ENCODE measurements around the gene TNNT1. TPM values are rescaled to one million over a fixed set of nuclear protein-coding genes. Genes with fewer than 3 reads are reported as not detected.

TNNT1 gene, protein sequence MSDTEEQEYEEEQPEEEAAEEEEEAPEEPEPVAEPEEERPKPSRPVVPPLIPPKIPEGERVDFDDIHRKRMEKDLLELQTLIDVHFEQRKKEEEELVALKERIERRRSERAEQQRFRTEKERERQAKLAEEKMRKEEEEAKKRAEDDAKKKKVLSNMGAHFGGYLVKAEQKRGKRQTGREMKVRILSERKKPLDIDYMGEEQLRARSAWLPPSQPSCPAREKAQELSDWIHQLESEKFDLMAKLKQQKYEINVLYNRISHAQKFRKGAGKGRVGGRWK
- under 1 TPM in 1 of 2 experiments, not detected in 1; 0.32 TPM for total RNA-seq

GRCh38 chr19:55149078-55150003 is at the start of gene TNNT1:
TSS of gene TNNT1 (minus strand) at chr19:55149206. CDS start at chr19:55147157, 2,049 bp downstream.
- Mint-ChIP-seq H3K4me1 (peaks cover 21% of the 10 kb centered on the region), H3K36me3 (ENCODE audit: low read depth) (peaks cover 5% of the 10 kb centered on the region), H3K27ac (no peak within 1 kb of the TSS), H3K4me3 (no peak within 1 kb of the TSS), H3K27me3 (peaks cover 18% of the 10 kb centered on the region), H3K9me3 (peaks cover 11% of the 10 kb centered on the region)
- POLR2A ChIA-PET, result interaction anchor here (0.6 kb wide), 1 partner anchor 28 kb away, joined by 6 read pairs; no protein-coding TSS in a partner anchor
- no peak for DNase-seq
- CTCF ChIA-PET, result no interaction called here

GRCh38 chr19:55198651-55199050 is 49.6 kb upstream of the TNNT1 start:
- no peaks in the 10 kb centered on the region for H3K4me1 Mint-ChIP-seq
- H3K36me3 Mint-ChIP-seq (ENCODE audit: low read depth), result no peaks in the 10 kb centered on the region
- no peak overlapping the region for H3K4me3 Mint-ChIP-seq
- peaks cover 6% of the 10 kb centered on the region for H3K27me3 Mint-ChIP-seq
- CTCF ChIA-PET, result interaction anchor here (0.6 to 2.6 kb wide), 2 partner anchors 17 to 305 kb away, joined by 3 to 5 read pairs; no protein-coding TSS in a partner anchor
- no peaks in the 10 kb centered on the region for H3K9me3 Mint-ChIP-seq
- no peak overlapping the region for H3K27ac Mint-ChIP-seq
- POLR2A ChIA-PET, result no interaction called here
- DNase-seq, result no peak

GRCh38 chr19:55197528-55197927 is 48.5 kb upstream of the TNNT1 start:
- ChIA-PET CTCF (interaction anchor here (1.6 to 2.6 kb wide), 2 partner anchors 37 to 306 kb away, joined by 5 to 7 read pairs; no protein-coding TSS in a partner anchor), POLR2A (no interaction called here)
- Mint-ChIP-seq H3K27ac (no peak overlapping the region), H3K4me3 (no peak overlapping the region), H3K27me3 (peaks cover 6% of the 10 kb centered on the region), H3K4me1 (no peaks in the 10 kb centered on the region), H3K36me3 (ENCODE audit: low read depth) (no peaks in the 10 kb centered on the region), H3K9me3 (no peaks in the 10 kb centered on the region)
- DNase-seq, result no peak

- peaks cover 4% of the 10 kb centered on the region for H3K27me3 Mint-ChIP-seq
- no peaks in the 10 kb centered on the region for H3K9me3 Mint-ChIP-seq
- no peak overlapping the region for H3K27ac Mint-ChIP-seq
- H3K4me3 Mint-ChIP-seq, result no peak overlapping the region
- DNase-seq, result no peak
- H3K4me1 Mint-ChIP-seq, result no peaks in the 10 kb centered on the region
- POLR2A ChIA-PET, result no interaction called here
- CTCF ChIA-PET, result interaction anchor here (1.6 kb wide), 1 partner anchor 36 kb away, joined by 7 read pairs; no protein-coding TSS in a partner anchor
- no peaks in the 10 kb centered on the region for H3K36me3 Mint-ChIP-seq (ENCODE audit: low read depth)
Measured at GRCh38 chr19:55196803-55197202, 47.8 kb upstream of the TNNT1 start.

- POLR2A ChIA-PET, result no interaction called here
- Mint-ChIP-seq H3K4me1 (peaks cover 9% of the 10 kb centered on the region), H3K4me3 (no peak overlapping the region), H3K9me3 (no peaks in the 10 kb centered on the region), H3K27ac (no peak overlapping the region), H3K36me3 (ENCODE audit: low read depth) (no peaks in the 10 kb centered on the region), H3K27me3 (no peaks in the 10 kb centered on the region)
- CTCF ChIA-PET, result no interaction called here
- no peak for DNase-seq
Measured at GRCh38 chr19:55193481-55193880, 44.5 kb upstream of the TNNT1 start.

GRCh38 chr19:55189403-55189835 is 40.4 kb upstream of the TNNT1 start:
- Mint-ChIP-seq H3K36me3 (ENCODE audit: low read depth) (no peaks in the 10 kb centered on the region), H3K4me3 (no peak overlapping the region), H3K4me1 (peaks cover 19% of the 10 kb centered on the region), H3K27me3 (peaks cover 1% of the 10 kb centered on the region), H3K9me3 (no peaks in the 10 kb centered on the region), H3K27ac (peak overlapping the region; percentile 52)
- CTCF ChIA-PET, result interaction anchor here (1.2 kb wide), 1 partner anchor 112 kb away, joined by 4 read pairs; no protein-coding TSS in a partner anchor
- POLR2A ChIA-PET, result no interaction called here
- no peak for DNase-seq

- DNase-seq, result no peak
- CTCF ChIA-PET, result interaction anchor here (1.2 kb wide), 1 partner anchor 113 kb away, joined by 4 read pairs; no protein-coding TSS in a partner anchor
- peak overlapping the region; percentile 81 for H3K27ac Mint-ChIP-seq
- H3K27me3 Mint-ChIP-seq, result peaks cover 1% of the 10 kb centered on the region
- peak overlapping the region; percentile 50 for H3K4me3 Mint-ChIP-seq
- no peaks in the 10 kb centered on the region for H3K9me3 Mint-ChIP-seq
- POLR2A ChIA-PET, result no interaction called here
- H3K4me1 Mint-ChIP-seq, result peaks cover 21% of the 10 kb centered on the region
- no peaks in the 10 kb centered on the region for H3K36me3 Mint-ChIP-seq (ENCODE audit: low read depth)
Measured at GRCh38 chr19:55188625-55189024, 39.6 kb upstream of the TNNT1 start.

DNA sequence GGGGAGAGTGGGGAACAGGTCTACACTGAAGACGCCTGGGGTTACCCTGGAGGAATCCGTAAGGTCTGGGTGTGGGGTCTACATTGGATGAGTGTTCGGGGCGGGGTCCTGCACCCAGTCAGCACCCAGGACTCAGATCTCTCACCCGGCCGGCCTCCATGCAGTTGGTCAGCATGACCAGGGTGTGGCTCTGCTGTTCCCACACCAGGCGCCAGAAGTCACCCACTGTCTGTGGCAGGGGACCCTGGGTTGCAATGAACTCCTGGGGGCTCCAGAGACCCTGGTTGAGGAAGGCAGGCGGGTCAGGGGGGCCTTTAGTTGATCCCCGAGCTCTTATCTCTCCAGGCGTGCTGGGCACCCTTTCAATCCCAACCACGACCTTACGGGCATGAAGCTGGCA is 37.1 kb upstream of the TNNT1 start:
- CTCF ChIA-PET, result interaction anchor here (0.6 kb wide), 1 partner anchor 67 kb away, joined by 5 read pairs; no protein-coding TSS in a partner anchor
- Mint-ChIP-seq H3K36me3 (ENCODE audit: low read depth) (no peaks in the 10 kb centered on the region), H3K4me1 (peaks cover 21% of the 10 kb centered on the region)

GRCh38 chr19:55181740-55182139 is 32.7 kb upstream of the TNNT1 start:
- CTCF ChIA-PET, result interaction anchor here (0.6 to 1.9 kb wide), 3 partner anchors 15 to 21 kb away, joined by 3 to 7 read pairs (median 3); partner anchors contain the start of gene DNAAF3
- no peak overlapping the region for H3K27ac Mint-ChIP-seq
- H3K27me3 Mint-ChIP-seq, result peaks cover 37% of the 10 kb centered on the region
- DNase-seq, result no peak
- H3K9me3 Mint-ChIP-seq, result peaks cover 3% of the 10 kb centered on the region
- H3K36me3 Mint-ChIP-seq (ENCODE audit: low read depth), result no peaks in the 10 kb centered on the region
- peaks cover 29% of the 10 kb centered on the region for H3K4me1 Mint-ChIP-seq
- POLR2A ChIA-PET, result no interaction called here
- no peak overlapping the region for H3K4me3 Mint-ChIP-seq

More for the DNA sequence above, 37.1 kb upstream of the TNNT1 start:
- Mint-ChIP-seq H3K27ac (no peak overlapping the region), H3K27me3 (peaks cover 11% of the 10 kb centered on the region), H3K4me3 (no peak overlapping the region), H3K9me3 (no peaks in the 10 kb centered on the region)
- no peak for DNase-seq
- POLR2A ChIA-PET, result no interaction called here

DNA sequence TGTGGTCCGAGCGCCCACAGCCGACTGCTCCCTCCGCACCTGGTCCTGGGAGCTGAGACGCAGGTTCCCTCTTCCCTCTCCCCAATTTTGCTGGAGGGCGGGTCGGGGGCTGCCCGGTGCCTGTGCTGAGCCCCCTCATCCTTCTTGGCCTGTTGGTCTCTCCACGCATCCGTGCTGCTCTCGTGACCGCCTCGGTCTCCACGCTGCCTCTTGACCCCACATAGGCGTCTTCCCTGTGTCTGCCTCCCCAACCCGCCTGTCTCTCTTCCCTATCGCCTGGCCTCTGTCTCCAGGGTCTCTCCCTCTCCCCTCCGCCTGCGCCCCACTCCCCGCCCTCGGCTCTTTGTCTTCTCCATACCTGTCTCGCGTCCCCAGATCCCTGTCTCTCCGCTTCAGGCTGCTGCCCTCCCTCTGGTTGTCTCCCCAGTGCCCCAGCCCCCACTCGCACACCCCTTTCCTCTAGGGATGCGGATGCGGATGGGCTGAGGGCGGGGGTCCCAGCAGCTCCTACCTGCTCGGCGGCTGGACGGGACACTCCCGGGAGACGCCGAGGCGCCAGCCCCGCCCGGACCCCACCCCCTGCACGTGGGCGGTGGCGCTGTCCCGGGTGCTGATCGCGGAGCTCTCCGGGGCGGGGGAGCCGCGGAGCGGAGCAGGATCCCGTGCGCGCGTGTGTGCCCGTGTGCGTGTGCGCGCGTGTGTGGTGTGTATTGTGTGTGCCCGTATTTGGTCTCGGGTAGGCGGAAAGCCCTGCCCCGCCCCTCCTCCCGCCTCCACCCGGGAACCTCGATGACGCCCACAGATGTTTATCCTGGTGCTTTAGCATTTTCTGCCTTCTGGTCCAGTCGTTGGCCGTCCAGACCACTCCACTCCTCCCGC is 30.8 kb upstream of the TNNT1 start, which contains the start of gene SYT5:
TSS of gene SYT5 (minus strand) at position 684 of the 879 bp plus-strand sequence. CDS start 1,248 bp downstream, outside the sequence.
- POLR2A ChIA-PET, result interaction anchor here (0.7 kb wide), 1 partner anchor 417 kb away, joined by 3 read pairs; no protein-coding TSS in a partner anchor
- Mint-ChIP-seq H3K36me3 (ENCODE audit: low read depth) (no peaks in the 10 kb centered on the region), H3K4me1 (peaks cover 26% of the 10 kb centered on the region), H3K27ac (no peak within 1 kb of the TSS), H3K4me3 (peak within 1 kb of the TSS; percentile 59), H3K9me3 (peaks cover 9% of the 10 kb centered on the region), H3K27me3 (peaks cover 46% of the 10 kb centered on the region)
- peak; percentile 69 for DNase-seq
- CTCF ChIA-PET, result interaction anchor here (0.6 to 2.6 kb wide), 5 partner anchors 8 to 26 kb away, joined by 3 to 10 read pairs (median 5); no protein-coding TSS in a partner anchor

DNA sequence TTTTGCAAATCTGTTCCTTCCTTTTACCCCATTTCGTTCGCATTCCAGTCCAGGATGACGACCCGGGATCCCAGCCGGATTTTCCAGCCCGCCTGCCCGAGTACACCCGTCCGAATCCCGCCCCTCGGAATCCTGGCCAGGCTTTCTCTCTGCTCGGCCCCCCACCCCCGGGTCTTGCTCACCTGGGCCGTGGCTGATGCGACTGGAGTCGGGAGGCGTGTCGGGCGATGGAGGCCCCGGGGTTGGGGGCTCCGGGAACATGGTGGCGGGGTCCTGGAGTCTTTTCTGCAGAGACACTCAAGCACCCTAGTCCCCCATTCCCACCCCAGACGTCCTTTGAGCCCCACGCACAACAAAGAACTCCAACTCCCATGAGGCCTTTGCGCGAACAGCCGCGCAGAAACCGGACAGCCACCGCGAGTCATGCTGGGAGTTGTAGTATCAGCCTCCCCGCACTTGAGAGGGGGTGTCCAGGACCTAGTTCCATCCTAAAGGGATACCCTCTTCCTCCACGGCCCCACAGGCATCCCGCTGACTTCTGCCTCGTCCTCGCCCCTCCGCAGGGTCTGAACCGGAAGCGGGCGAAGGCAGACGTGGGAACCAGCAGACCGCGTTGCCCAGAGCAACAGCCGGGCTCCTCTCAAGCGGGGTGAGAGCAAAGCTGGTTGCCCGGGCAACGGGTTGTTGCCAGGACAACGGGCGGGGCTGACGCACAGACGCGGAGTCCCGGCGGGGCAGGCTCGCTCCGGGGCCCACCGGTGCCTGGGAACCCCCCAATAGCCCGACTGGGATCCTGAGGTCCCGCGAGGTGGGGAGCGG is 30.0 kb upstream of the TNNT1 start:
- Mint-ChIP-seq H3K4me1 (peaks cover 29% of the 10 kb centered on the region), H3K27ac (no peak overlapping the region), H3K27me3 (peaks cover 48% of the 10 kb centered on the region), H3K9me3 (peaks cover 9% of the 10 kb centered on the region), H3K36me3 (ENCODE audit: low read depth) (no peaks in the 10 kb centered on the region), H3K4me3 (peak overlapping the region; percentile 59)
- ChIA-PET POLR2A (interaction anchor here (0.7 kb wide), 1 partner anchor 418 kb away, joined by 3 read pairs; no protein-coding TSS in a partner anchor), CTCF (interaction anchor here (0.6 to 2.6 kb wide), 4 partner anchors 12 to 27 kb away, joined by 3 to 10 read pairs (median 4); no protein-coding TSS in a partner anchor)
- peak; percentile 95 for DNase-seq

Measured in activated CD4-positive, alpha-beta T cell treated with anti-CD3 and anti-CD28 coated beads, Interleukin-2, amount 10 ng/mL, durations not matched to agents 7 days and 5 days (primary cell).